GM12872 (cell line): ENCODE data around the gene ZDHHC20.
A peak's percentile ranks its signal among the peaks of the same experiment; 100 is the strongest.

Experiments used
- CTCF ChIP-seq: IDR thresholded peaks from 3 replicates; pipeline ENCODE4 v1.5.1; 2011; ENCODE audit warnings: low read depth, mild to moderate bottlenecking, low read length, moderate library complexity; ENCODE audit not compliant: insufficient read depth

The ZDHHC20 gene

GRCh38 chr13:21478881-21479808, 20.0 kb upstream of the ZDHHC20 start:
- TF ChIP-seq CTCF = peak; percentile 51

- TF ChIP-seq CTCF = peak; percentile 98
These were observed 17.9 kb upstream of the ZDHHC20 start for GRCh38 chr13:21476893-21477472.

GRCh38 chr13:21475115-21475514, 16.0 kb upstream of the ZDHHC20 start:
- no peak for TF ChIP-seq CTCF

GRCh38 chr13:21470785-21471184, 11.7 kb upstream of the ZDHHC20 start:
- no peak for TF ChIP-seq CTCF

- TF ChIP-seq CTCF = no peak
These were observed 7.4 kb upstream of the ZDHHC20 start for GRCh38 chr13:21466527-21466926.

- TF ChIP-seq CTCF = no peak
These were observed 6.6 kb upstream of the ZDHHC20 start for GRCh38 chr13:21465710-21466160.

- TF ChIP-seq CTCF = no peak
These were observed 4.3 kb upstream of the ZDHHC20 start for GRCh38 chr13:21463424-21463823.
